IPS-18a (cell line): Measurements from ENCODE around the gene VENTX.

Experiments
- H3K27ac ChIP-seq: one replicate; pipeline ENCODE4 v1.5.1; 2013; ENCODE audit warnings: low read length
- H3K27me3 ChIP-seq: one replicate; pipeline ENCODE4 v1.6.1; 2013; ENCODE audit warnings: mild to moderate bottlenecking, low read length; ENCODE audit not compliant: control insufficient read depth, insufficient read depth
- H3K36me3 ChIP-seq: one replicate; pipeline ENCODE4 v1.6.1; 2013; ENCODE audit warnings: low read depth, low read length; ENCODE audit not compliant: control insufficient read depth
- H3K4me1 ChIP-seq: one replicate; pipeline ENCODE4 v1.6.1; 2013; ENCODE audit warnings: low read depth, low read length; ENCODE audit not compliant: control insufficient read depth
- H3K4me3 ChIP-seq: one replicate; pipeline ENCODE4 v1.5.1; 2013; ENCODE audit warnings: low read length
- H3K9ac ChIP-seq: one replicate; pipeline ENCODE4 v1.6.1; 2013; ENCODE audit warnings: mild to moderate bottlenecking, low read length, moderate library complexity
- H3K9me3 ChIP-seq: one replicate; pipeline ENCODE4 v1.6.1; 2013; ENCODE audit warnings: low read depth, low read length; ENCODE audit not compliant: control insufficient read depth

VENTX gene

DNA sequence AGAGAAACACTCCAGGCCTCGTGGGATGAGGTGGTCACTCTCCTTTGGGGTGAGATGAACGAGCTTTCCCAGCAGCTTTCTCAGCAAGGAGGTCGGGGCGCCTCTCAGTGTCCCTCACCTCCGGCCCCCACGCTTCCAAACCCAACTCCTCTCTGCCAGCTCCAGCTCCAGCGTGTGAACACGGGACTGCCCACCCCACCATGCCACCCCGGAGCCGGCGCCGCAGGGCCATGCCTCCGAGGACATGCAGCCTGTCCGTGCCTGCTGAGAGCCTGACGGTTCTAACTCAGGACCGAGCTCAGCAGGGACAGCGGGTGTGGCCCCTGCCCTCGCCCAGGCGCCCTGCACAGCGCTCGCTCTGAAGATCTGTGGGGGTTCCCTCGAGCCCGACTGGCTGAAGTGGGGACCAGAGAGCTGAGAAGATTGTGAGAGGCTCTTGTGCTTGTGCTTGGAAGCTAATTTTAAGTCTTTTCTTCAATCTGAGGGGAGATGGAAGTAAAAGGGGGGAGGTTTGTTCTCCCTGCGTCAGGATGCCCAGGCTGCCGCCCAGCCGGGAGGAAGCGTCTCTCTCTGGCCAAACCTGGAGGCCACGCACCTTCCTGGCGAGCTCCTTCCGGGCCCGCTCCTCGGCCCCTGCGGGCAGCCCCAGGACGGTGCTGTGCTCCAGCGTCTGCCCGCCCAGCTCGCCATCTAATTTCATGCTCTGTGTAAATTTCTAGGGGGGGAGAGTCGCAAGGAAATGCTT lies 44.1 kb downstream of the VENTX start:
- no peaks in the 10 kb centered on the region for H3K9me3 ChIP-seq
- no peaks in the 10 kb centered on the region for H3K27me3 ChIP-seq
- no peak overlapping the region for H3K27ac ChIP-seq
- H3K4me3 ChIP-seq, result no peak overlapping the region
- H3K4me1 ChIP-seq, result no peaks in the 10 kb centered on the region
- no peak overlapping the region for H3K9ac ChIP-seq
- H3K36me3 ChIP-seq, result peaks cover 42% of the 10 kb centered on the region

DNA sequence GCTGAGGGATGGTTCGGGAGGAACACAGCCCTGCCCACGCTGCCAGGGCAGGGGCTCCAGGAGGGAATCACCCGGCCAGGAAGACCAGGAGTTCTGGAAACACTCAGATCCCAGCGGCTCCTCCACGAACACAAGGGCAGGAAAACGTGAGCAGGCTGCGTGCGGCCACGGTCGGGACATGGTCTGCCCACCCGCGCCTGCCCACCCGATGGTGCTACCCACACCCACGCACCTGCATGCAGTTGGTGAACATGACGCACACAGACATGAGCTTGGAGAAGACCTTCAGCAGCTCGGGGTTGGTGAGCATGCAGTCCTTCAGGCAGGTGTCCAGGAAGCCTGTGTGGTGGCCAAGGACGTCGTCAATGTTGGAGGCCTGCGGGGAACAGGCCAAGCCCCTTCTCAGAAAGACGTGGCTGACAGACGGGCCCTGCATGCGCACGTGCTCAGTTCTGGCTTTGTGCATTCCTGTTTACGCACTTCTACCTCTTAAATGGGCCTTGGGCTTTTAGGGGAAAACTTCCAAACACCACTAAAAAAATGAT lies 45.3 kb downstream of the VENTX start:
- Histone ChIP-seq H3K27me3 (no peaks in the 10 kb centered on the region), H3K27ac (no peak overlapping the region), H3K9me3 (no peaks in the 10 kb centered on the region), H3K36me3 (peaks cover 45% of the 10 kb centered on the region), H3K9ac (no peak overlapping the region), H3K4me3 (no peak overlapping the region), H3K4me1 (no peaks in the 10 kb centered on the region)

DNA sequence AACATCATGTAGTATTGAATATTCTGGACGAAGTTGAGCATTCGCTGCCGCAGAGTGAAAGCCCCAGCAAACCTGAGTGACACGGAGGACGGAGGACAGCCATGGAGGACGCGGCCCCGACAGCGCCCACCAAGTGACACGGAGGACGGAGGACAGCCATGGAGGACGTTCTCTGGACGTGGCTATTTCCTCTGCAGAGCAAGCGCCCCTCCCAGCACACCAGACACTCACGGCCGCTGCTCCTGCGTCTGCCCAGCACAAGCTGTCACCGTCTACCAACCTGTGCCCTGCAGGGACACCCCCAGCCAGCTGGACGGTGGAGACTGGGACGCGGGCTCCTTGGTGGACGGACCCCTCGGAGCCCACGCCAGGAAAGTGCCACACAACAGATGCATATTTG lies 46.3 kb downstream of the VENTX start:
- Histone ChIP-seq H3K4me3 (no peak overlapping the region), H3K27ac (no peak overlapping the region), H3K9ac (no peak overlapping the region), H3K9me3 (no peaks in the 10 kb centered on the region), H3K4me1 (no peaks in the 10 kb centered on the region), H3K36me3 (peaks cover 49% of the 10 kb centered on the region), H3K27me3 (no peaks in the 10 kb centered on the region)

DNA sequence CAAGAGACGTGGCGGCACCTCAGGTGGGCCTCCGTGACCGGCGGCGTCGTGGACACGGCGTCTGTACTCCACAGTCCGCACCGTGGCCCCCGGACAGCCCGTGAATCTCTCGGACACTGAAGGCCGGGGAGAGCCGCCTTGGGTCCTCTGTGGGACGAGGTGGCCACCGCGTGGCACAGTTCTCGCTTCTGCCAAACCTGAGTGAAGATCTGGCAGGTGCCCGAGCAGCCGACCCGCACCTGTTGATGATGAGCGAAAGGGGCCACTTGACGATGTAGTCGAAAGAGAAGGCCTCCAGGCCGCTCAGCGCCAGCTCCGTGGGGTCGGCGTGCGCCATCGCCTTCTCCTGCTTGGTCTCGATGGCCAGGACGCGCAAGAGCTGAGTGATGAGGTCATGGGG lies 47.6 kb downstream of the VENTX start:
- H3K27ac ChIP-seq, result no peak overlapping the region
- H3K9ac ChIP-seq, result no peak overlapping the region
- H3K27me3 ChIP-seq, result no peaks in the 10 kb centered on the region
- no peaks in the 10 kb centered on the region for H3K9me3 ChIP-seq
- H3K36me3 ChIP-seq, result peaks cover 54% of the 10 kb centered on the region
- no peak overlapping the region for H3K4me3 ChIP-seq
- H3K4me1 ChIP-seq, result no peaks in the 10 kb centered on the region

DNA sequence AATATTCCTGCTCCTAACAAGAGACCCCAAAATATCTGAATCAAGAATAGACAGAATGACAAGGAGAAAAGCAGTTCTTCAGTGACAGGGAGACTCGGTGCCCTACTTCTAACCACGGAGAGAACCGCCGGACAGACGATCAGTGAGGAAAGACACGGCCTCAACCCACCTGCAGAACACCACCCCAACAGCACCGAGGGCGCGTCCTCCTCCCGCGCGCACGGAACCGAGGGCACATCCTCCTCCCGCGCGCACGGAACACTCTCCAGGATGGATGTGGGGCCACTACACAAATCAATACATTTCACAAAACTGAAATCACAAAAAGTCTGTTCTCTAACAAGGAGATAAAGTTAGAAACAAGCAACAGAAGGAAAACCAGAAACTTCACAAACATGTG lies 48.7 kb downstream of the VENTX start:
- H3K9me3 ChIP-seq, result no peaks in the 10 kb centered on the region
- no peak overlapping the region for H3K9ac ChIP-seq
- no peak overlapping the region for H3K4me3 ChIP-seq
- H3K4me1 ChIP-seq, result no peaks in the 10 kb centered on the region
- H3K36me3 ChIP-seq, result peaks cover 57% of the 10 kb centered on the region
- H3K27ac ChIP-seq, result no peak overlapping the region
- H3K27me3 ChIP-seq, result no peaks in the 10 kb centered on the region

DNA sequence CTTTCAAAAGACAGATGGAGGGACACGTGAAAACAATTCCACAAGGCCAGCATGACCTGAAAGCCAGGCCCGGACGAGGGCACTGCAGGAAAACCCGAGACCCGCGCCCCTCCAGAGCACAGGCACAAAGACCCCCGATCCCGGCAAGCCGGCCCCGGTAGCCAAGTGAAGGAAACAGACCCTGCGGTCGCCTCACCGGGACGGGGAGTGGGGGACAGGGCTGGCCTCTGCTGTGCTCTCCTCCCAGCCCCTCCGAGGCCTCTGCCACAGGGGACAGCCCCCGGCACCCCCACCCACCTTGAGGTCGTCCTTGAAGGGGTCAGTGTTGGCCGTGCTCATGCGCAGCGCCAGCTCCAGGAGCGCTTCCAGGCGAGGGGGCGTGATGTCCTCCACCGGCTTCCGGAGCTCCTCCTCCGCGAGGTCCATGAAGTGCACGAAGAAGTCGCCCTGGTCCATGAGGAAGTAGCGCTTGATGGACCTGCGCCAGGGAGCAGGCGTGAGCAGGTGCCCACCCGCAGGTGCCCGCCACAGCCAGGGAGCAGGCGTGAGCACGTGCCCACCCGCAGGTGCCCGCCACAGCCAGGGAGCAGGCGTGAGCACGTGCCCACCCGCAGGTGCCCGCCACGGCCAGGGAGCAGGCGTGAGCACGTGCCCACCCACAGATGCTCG lies 50.3 kb downstream of the VENTX start:
- no peaks in the 10 kb centered on the region for H3K9me3 ChIP-seq
- no peaks in the 10 kb centered on the region for H3K27me3 ChIP-seq
- no peak overlapping the region for H3K9ac ChIP-seq
- no peaks in the 10 kb centered on the region for H3K4me1 ChIP-seq
- H3K36me3 ChIP-seq, result peaks cover 54% of the 10 kb centered on the region
- H3K27ac ChIP-seq, result no peak overlapping the region
- no peak overlapping the region for H3K4me3 ChIP-seq

DNA sequence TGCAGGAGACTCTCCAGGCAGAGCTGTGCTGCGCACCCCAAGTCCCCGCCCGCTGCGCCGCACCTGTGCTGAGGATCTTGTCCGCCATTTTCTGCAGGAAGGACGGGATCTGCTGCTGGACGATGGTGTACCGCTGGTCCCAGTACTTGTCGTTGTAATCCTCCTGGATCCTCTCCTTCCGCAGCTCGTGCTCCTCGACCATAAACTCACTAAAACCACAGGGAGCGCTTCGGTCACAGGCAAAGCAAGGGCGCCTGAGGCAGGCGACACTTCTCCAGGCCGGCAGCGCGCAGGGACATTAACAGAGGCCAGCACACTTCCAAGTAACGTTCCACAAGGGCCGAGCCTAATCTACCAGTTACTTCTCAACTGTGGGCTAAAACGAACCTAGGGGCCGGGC lies 52.1 kb downstream of the VENTX start:
- Histone ChIP-seq H3K4me3 (no peak overlapping the region), H3K9me3 (no peaks in the 10 kb centered on the region), H3K4me1 (no peaks in the 10 kb centered on the region), H3K36me3 (peaks cover 63% of the 10 kb centered on the region), H3K27me3 (no peaks in the 10 kb centered on the region), H3K27ac (no peak overlapping the region), H3K9ac (no peak overlapping the region)
